ENCODE data around the gene ZNF398.

Gene ZNF398

DNA sequence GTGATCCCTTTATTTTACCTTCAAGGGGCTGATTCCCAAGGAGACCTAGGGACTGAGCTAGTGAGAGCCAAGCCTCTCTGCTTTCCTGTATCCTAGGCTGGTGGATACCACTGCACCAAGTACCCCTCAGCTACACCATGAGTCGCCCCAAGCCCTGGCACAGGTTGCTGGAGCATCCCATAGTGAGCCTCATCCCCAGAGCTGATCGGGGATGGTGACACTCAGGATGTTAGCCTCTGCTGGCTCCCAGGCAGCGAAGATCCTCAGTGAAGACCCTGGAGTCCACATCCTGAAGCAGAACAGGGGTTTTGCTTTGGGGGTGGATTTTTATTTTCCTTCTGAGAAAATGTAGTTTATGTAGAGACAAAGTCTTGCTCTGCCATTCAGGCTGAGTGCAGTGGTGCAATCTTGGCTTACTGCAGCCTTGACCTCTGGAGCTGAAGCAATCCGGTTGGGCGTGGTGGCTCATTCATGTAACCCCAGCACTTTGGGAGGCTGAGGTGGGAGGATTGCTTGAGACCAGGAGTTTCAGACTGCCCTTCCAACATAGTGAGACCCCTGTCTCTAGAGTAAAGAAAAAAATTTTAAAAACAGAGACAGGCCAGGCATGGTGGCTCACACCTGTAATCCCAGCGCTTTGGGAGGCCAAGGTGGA is 79.7 kb downstream of the ZNF398 start:
- no peak for DNase-seq (ENCODE audit: low read depth, low spot score)

DNA sequence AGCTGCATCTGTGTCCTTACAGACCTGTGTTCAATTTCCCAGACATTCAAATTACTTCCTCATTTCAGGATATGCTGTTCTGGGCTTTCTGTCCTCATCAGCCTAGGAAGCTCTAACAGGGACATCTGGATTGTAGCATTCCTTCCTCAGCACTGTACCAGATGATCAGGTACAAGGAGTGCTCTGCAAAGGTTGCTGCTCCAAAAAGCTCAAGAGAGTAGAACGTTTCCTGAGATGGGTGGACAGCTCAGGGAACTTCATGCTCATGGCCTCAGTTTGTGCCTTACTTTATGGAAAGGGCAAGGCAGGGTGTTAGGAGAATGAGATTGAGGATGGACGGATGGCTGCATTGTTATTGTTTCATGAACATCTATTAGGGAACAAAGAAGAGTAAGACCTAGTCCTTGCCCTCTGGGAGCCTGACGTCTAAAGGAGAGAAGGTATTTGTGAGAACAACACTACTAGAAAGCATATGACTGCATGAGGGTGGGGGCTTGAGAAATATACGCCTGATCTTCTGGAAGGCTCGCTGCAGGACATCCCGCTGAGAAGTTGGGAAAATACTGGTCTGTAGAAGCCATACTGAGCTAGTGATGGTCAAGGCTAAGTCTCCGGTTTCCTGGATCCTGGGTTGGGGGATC is 81.7 kb downstream of the ZNF398 start:
- no peak for DNase-seq (ENCODE audit: low read depth, low spot score)

DNA sequence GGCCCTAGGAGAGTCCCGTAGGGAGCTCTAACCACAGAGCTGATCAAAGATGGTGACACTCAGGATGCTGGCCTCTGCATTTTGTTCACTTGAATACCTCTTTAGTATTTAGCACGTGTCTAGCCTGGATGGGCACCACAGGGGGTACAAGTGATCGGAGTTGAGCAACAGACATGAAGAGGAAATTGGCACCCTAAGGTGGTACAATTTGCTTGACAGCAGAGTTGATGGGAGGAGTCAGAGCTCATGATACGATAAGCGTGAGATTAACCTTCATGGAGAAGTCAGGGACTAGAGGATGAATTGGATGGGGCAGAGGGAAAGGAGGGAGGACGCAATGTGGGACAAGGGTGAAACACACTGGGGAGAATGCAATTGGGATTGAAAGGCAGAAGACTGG is 82.3 kb downstream of the ZNF398 start:
- DNase-seq (ENCODE audit: low read depth, low spot score): no peak

- DNase-seq (ENCODE audit: low read depth, low spot score): no peak
Measured at GRCh38 chr7:149232362-149232761, 85.1 kb downstream of the ZNF398 start.
